Adrenal gland (tissue), 5 donors: ENCODE data around the gene C21orf58.

Experiments used
- POLR2A ChIP-seq, 2 donors: fragments of 450-650 bp; IDR thresholded peaks; one replicate each; pipeline ENCODE4 v1.6.1; 2017; ENCODE audit warnings: antibody characterized with exemption in 2 of 2, mild to moderate bottlenecking in 2 of 2, moderate library complexity in 1 of 2
- TF ChIP-seq, protein P1 (sequence below), 6 experiments: fragments of 450-650 bp in 4 of 6; fragments of 200-600 bp in 2 of 6; sonication (generic) in 1 of 6; IDR thresholded peaks; 1 replicate in 5 of 6; 2 replicates in 1 of 6; pipeline versions ENCODE4 v1.5.1 to v1.8.0; 2016 to 2021; ENCODE audit warnings: antibody characterized with exemption in 6 of 6, mild to moderate bottlenecking in 2 of 6, moderate library complexity in 1 of 6
- donor health status: DM: no; HTN: no; CAD: no.

DNA sequence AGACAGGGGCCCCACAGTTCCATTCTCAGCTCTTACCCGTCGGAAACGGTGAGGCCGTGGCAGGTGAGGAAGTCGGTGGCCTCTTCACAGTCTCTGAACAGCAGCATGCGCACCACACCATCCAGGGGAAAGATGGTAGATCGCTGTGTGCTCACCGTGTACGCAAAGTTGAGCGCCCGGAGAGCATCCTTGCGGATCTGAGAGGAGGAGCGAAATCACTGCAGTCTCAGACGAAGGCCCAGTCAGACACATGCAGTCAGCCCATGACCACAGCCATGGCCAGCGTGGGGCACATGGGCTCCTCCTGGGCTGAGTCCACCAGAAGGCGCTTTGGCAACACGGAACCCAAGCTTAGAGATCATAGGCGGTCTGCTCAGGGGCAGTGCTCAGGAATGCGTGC, 56.7 kb downstream of the C21orf58 start:
- TF ChIP-seq, protein P1, sequence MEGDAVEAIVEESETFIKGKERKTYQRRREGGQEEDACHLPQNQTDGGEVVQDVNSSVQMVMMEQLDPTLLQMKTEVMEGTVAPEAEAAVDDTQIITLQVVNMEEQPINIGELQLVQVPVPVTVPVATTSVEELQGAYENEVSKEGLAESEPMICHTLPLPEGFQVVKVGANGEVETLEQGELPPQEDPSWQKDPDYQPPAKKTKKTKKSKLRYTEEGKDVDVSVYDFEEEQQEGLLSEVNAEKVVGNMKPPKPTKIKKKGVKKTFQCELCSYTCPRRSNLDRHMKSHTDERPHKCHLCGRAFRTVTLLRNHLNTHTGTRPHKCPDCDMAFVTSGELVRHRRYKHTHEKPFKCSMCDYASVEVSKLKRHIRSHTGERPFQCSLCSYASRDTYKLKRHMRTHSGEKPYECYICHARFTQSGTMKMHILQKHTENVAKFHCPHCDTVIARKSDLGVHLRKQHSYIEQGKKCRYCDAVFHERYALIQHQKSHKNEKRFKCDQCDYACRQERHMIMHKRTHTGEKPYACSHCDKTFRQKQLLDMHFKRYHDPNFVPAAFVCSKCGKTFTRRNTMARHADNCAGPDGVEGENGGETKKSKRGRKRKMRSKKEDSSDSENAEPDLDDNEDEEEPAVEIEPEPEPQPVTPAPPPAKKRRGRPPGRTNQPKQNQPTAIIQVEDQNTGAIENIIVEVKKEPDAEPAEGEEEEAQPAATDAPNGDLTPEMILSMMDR (IDR thresholded peaks at IDR 0.05) = no peak
- TF ChIP-seq POLR2A (IDR thresholded peaks at IDR 0.05) = no peak
